Measurements from ENCODE around the gene XRCC3.

Gene XRCC3

DNA sequence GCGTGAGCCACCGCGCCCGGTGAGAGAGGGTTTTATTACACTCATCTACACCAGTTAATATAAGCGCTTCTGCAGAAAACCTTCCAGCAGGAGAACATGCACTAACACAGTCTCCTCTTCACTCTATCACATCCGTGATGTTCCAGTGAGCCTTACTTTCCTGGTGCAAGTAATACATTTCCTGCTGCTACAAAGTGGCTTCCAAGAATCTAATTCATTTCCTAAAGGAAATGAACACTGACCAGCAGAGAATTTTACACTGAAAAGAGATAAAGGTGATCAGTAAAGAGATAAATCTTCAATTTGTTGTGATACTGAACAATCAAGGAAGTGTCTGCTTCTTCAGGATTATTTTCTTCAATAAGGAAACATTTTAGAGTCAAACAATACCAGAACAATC is 39.8 kb upstream of the XRCC3 start:
- no peak for TF ChIP-seq CTCF (IDR thresholded peaks at IDR 0.05)
- Mint-ChIP-seq H3K4me1 (peaks cover under 1% of the 10 kb centered on the region), H3K4me3 (no peak overlapping the region), H3K9me3 (no peaks in the 10 kb centered on the region), H3K36me3 (ENCODE audit: low read depth) (no peaks in the 10 kb centered on the region), H3K27me3 (ENCODE audit: low read depth, poor library complexity) (peaks cover 2% of the 10 kb centered on the region), H3K27ac (no peak overlapping the region)
- no peak for DNase-seq

- no peaks in the 10 kb centered on the region for H3K4me1 Mint-ChIP-seq
- no peak overlapping the region for H3K4me3 Mint-ChIP-seq
- H3K27me3 Mint-ChIP-seq (ENCODE audit: low read depth, poor library complexity) = peaks cover 2% of the 10 kb centered on the region
- no peaks in the 10 kb centered on the region for H3K9me3 Mint-ChIP-seq
- DNase-seq = no peak
- no peak for TF ChIP-seq CTCF (IDR thresholded peaks at IDR 0.05)
- peaks cover 4% of the 10 kb centered on the region for H3K36me3 Mint-ChIP-seq (ENCODE audit: low read depth)
- peak overlapping the region; percentile 33 for H3K27ac Mint-ChIP-seq
Measured at GRCh38 chr14:103753774-103754173, 38.5 kb upstream of the XRCC3 start.

DNA sequence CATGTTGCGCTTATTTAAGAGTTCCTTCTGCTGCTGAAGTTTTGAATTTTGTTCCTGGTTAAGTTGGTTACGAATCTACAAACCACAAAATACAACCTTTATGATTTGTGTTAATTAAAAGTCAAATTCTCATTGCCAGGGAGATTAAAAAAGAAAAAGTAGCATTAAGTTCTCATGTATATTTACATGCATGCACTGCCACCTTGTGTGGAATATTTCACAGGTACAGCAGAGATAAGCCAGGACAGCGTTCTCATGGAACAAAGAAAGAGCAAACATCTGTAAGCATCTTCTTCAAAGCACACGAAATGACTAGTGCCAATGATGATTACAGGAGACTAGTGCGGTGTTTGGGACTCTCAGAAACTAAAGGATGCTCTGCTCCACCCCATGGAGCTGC is 34.6 kb upstream of the XRCC3 start:
- no peak for DNase-seq

GRCh38 chr14:103749452-103749851 is 34.2 kb upstream of the XRCC3 start:
- Mint-ChIP-seq H3K4me3 (no peak overlapping the region), H3K27ac (no peak overlapping the region), H3K9me3 (no peaks in the 10 kb centered on the region), H3K36me3 (ENCODE audit: low read depth) (peaks cover 4% of the 10 kb centered on the region), H3K27me3 (ENCODE audit: low read depth, poor library complexity) (peaks cover 9% of the 10 kb centered on the region), H3K4me1 (no peaks in the 10 kb centered on the region)
- no peak for TF ChIP-seq CTCF (IDR thresholded peaks at IDR 0.05)
- no peak for DNase-seq

More for the DNA sequence above, 34.6 kb upstream of the XRCC3 start:
- no peak overlapping the region for H3K4me3 Mint-ChIP-seq
- H3K27ac Mint-ChIP-seq = no peak overlapping the region
- H3K27me3 Mint-ChIP-seq (ENCODE audit: low read depth, poor library complexity) = peaks cover 9% of the 10 kb centered on the region
- no peak for TF ChIP-seq CTCF (IDR thresholded peaks at IDR 0.05)
- no peaks in the 10 kb centered on the region for H3K4me1 Mint-ChIP-seq
- no peaks in the 10 kb centered on the region for H3K9me3 Mint-ChIP-seq
- peaks cover 4% of the 10 kb centered on the region for H3K36me3 Mint-ChIP-seq (ENCODE audit: low read depth)

DNA sequence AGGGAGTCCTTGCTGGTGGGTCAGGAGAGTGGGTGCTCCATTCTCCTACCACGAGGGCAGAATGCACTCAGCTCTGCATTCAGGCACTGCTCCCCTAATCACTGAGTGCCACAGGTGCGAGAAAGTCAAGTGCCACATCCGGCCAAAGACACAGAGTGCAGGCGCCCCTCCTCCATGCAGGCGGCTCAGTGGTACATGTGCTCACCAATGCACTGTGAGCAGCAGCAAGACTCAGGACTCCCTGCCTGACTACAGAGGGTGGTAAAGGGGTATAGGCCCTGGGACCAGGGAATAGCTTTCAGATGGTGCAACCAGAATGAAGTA is 33.2 kb upstream of the XRCC3 start:
- no peak overlapping the region for H3K4me3 Mint-ChIP-seq
- DNase-seq = no peak
- H3K27ac Mint-ChIP-seq = no peak overlapping the region
- no peaks in the 10 kb centered on the region for H3K4me1 Mint-ChIP-seq
- peaks cover 4% of the 10 kb centered on the region for H3K36me3 Mint-ChIP-seq (ENCODE audit: low read depth)
- peaks cover 14% of the 10 kb centered on the region for H3K27me3 Mint-ChIP-seq (ENCODE audit: low read depth, poor library complexity)
- H3K9me3 Mint-ChIP-seq = no peaks in the 10 kb centered on the region
- no peak for TF ChIP-seq CTCF (IDR thresholded peaks at IDR 0.05)

DNA sequence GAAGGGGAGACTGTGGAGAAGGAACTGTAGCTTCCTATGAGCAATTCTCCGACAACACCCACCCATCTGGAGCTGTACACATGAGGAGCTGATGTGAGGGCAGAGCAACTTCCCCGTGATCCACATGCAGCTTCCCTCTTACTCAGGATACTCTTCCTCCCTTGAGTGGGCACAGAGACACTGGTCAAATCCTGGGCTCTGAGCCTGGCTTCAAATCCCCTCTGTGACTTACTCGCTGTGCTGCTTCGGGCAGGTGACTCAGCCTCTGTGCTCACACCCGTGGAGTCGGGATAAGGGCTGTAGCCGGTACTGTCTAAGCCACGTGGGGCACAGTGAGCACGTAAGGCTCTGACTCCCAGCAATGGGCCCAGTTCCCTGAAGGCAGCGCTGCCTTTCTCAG is 31.4 kb upstream of the XRCC3 start:
- Mint-ChIP-seq H3K27me3 (ENCODE audit: low read depth, poor library complexity) (peaks cover 14% of the 10 kb centered on the region), H3K36me3 (ENCODE audit: low read depth) (peaks cover 5% of the 10 kb centered on the region), H3K27ac (no peak overlapping the region), H3K4me1 (no peaks in the 10 kb centered on the region), H3K4me3 (no peak overlapping the region), H3K9me3 (no peaks in the 10 kb centered on the region)
- DNase-seq = no peak
- no peak for TF ChIP-seq CTCF (IDR thresholded peaks at IDR 0.05)

Measured in nephron progenitor cell (in vitro differentiated cells).